IMR-90 (cell line): ENCODE measurements around the gene MICU1. TPM values are rescaled to one million over a fixed set of nuclear protein-coding genes. Genes with fewer than 3 reads are reported as not detected.

Source experiments
- ATAC-seq: fragments of 200-7000 bp; cut with Tn5 transposase; 2 replicates; pipeline ENCODE4 v1.9.1; 2020; ENCODE audit warnings: low read depth, mild to moderate bottlenecking, moderate library complexity
- BruUV-seq: library from RNA; stranded (reverse); fragments of 400-500 nt; replicated peaks from 2 replicates; lab custom pipeline; 2021; lab: Mats Ljungman, UMichigan
- CTCF ChIA-PET: fragments of 300-600 bp; formaldehyde crosslinking; extraction: SDS; loops from one replicate; lab custom pipeline; 2021; ENCODE audit warnings: antibody characterized with exemption; lab: Yijun Ruan, JAX
- POLR2A ChIA-PET: fragments of 300-600 bp; sonication (Branson Sonifier 250); formaldehyde crosslinking; loops from one replicate; lab custom pipeline; 2022; ENCODE audit warnings: antibody characterized with exemption; ENCODE audit not compliant: unreplicated experiment; lab: Charles Lee
- DNase-seq: peaks from one replicate; pipeline ENCODE4 v3.0.0; 2013
- H2AFZ ChIP-seq: replicated peaks from 2 replicates; pipeline ENCODE3; 2013; ENCODE audit warnings: low read length, mild to moderate bottlenecking; ENCODE audit not compliant: poor library complexity
- H2AK5ac ChIP-seq: 2 replicates; pipeline ENCODE4 v1.6.1; 2013; ENCODE audit warnings: low read depth, low read length, inconsistent platforms
- H2AK9ac ChIP-seq: replicated peaks from 2 replicates; pipeline ENCODE3; 2013; ENCODE audit warnings: mild to moderate bottlenecking, low read depth, low read length, moderate library complexity; ENCODE audit not compliant: poor library complexity
- H2BK120ac ChIP-seq: 2 replicates; pipeline ENCODE4 v1.6.1; 2013; ENCODE audit warnings: low read depth, low read length, inconsistent platforms
- H2BK15ac ChIP-seq: 3 replicates; pipeline ENCODE4 v1.6.1; 2013; ENCODE audit warnings: low read depth, low read length, inconsistent platforms
- H2BK20ac ChIP-seq: 2 replicates; pipeline ENCODE4 v1.6.1; 2013; ENCODE audit warnings: low read depth, mild to moderate bottlenecking, inconsistent platforms, low read length, moderate library complexity
- H2BK5ac ChIP-seq: 2 replicates; pipeline ENCODE4 v1.6.1; 2013; ENCODE audit warnings: mild to moderate bottlenecking, low read depth, low read length, inconsistent platforms; ENCODE audit not compliant: poor library complexity, severe bottlenecking
- H3K14ac ChIP-seq: replicated peaks from 2 replicates; pipeline ENCODE4 v1.6.1; 2013; ENCODE audit warnings: low read depth, low read length, inconsistent platforms
- H3K18ac ChIP-seq: 2 replicates; pipeline ENCODE4 v1.6.1; 2013; ENCODE audit warnings: low read depth, low read length, control low read depth
- H3K23ac ChIP-seq: 2 replicates; pipeline ENCODE4 v1.6.1; 2013; ENCODE audit warnings: low read depth, low read length, inconsistent platforms
- H3K27ac ChIP-seq: 2 replicates; pipeline ENCODE4 v1.5.1; 2013; ENCODE audit warnings: mild to moderate bottlenecking, control low read depth, low read length; ENCODE audit not compliant: insufficient read depth
- H3K27me3 ChIP-seq: 2 replicates; pipeline ENCODE4 v1.6.1; 2013; ENCODE audit warnings: low read length; ENCODE audit not compliant: control insufficient read depth, insufficient read depth
- H3K36me3 ChIP-seq: 2 replicates; pipeline ENCODE4 v1.6.1; 2013; ENCODE audit warnings: low read length, mixed read lengths; ENCODE audit not compliant: control insufficient read depth, insufficient read depth
- H3K4ac ChIP-seq: 2 replicates; pipeline ENCODE4 v1.6.1; 2013; ENCODE audit warnings: low read depth, low read length, inconsistent platforms
- H3K4me1 ChIP-seq: 2 replicates; pipeline ENCODE4 v1.6.1; 2013; ENCODE audit warnings: low read length, mixed read lengths; ENCODE audit not compliant: control insufficient read depth, insufficient read depth
- H3K4me2 ChIP-seq: 2 replicates; pipeline ENCODE4 v1.6.1; 2013; ENCODE audit warnings: low read depth, mild to moderate bottlenecking, control low read depth, low read length, moderate library complexity
- H3K4me3 ChIP-seq: 2 replicates; pipeline ENCODE4 v1.5.1; 2013; ENCODE audit warnings: low read depth, mild to moderate bottlenecking, control low read depth, low read length, moderate library complexity; ENCODE audit not compliant: insufficient read depth
- H3K56ac ChIP-seq: 2 replicates; pipeline ENCODE4 v1.6.1; 2013; ENCODE audit warnings: low read length, inconsistent platforms; ENCODE audit not compliant: insufficient read depth; ENCODE audit errors: extremely low read depth
- H3K79me1 ChIP-seq, 2 experiments: 2 replicates each; pipeline ENCODE4 v1.6.1; 2013; ENCODE audit warnings: low read length in 2 of 2, inconsistent platforms in 1 of 2, low read depth in 1 of 2
- H3K9ac ChIP-seq: 2 replicates; pipeline ENCODE4 v1.6.1; 2013; ENCODE audit warnings: low read depth, low read length, control low read depth
- H3K9me1 ChIP-seq: 2 replicates; pipeline ENCODE4 v1.6.1; 2013; ENCODE audit warnings: low read length, inconsistent platforms; ENCODE audit not compliant: insufficient read depth
- H3K9me3 ChIP-seq: 2 replicates; pipeline ENCODE4 v1.6.1; 2013; ENCODE audit warnings: low read length; ENCODE audit not compliant: control insufficient read depth, insufficient read depth
- H4K20me1 ChIP-seq: 2 replicates; pipeline ENCODE4 v1.6.1; 2013; ENCODE audit warnings: low read length, inconsistent platforms; ENCODE audit not compliant: insufficient read depth
- H4K5ac ChIP-seq: 2 replicates; pipeline ENCODE4 v1.6.1; 2013; ENCODE audit warnings: mild to moderate bottlenecking, low read depth, low read length, control low read depth
- H4K8ac ChIP-seq, 2 experiments: 2 replicates each; pipeline ENCODE4 v1.6.1; 2013; ENCODE audit warnings: low read depth in 2 of 2, low read length in 2 of 2, control low read depth in 1 of 2, inconsistent platforms in 1 of 2
- H4K91ac ChIP-seq: 2 replicates; pipeline ENCODE4 v1.6.1; 2013; ENCODE audit warnings: low read depth, low read length, inconsistent platforms; ENCODE audit not compliant: insufficient read depth
- CEBPB ChIP-seq: IDR thresholded peaks from 2 replicates; pipeline ENCODE4 v1.6.1; 2012; ENCODE audit warnings: low read depth, low read length, improper control_type of control experiment
- CHD1 ChIP-seq: IDR thresholded peaks from 2 replicates; pipeline ENCODE4 v1.6.1; 2012; ENCODE audit warnings: low read depth, low read length, improper control_type of control experiment
- FOS ChIP-seq: fragments of 150-350 bp; IDR thresholded peaks from 2 replicates; pipeline ENCODE4 v1.6.1; 2016; ENCODE audit warnings: low read depth, low read length
- MAFK ChIP-seq: IDR thresholded peaks from 2 replicates; pipeline ENCODE4 v1.6.1; 2012; ENCODE audit warnings: low read depth, low read length, improper control_type of control experiment
- NFE2L2 ChIP-seq: fragments of 150-350 bp; IDR thresholded peaks from 2 replicates; pipeline ENCODE4 v1.6.1; 2016; ENCODE audit warnings: low read depth, mild to moderate bottlenecking, low read length
- WGBS, 2 experiments: methylation state at CpG; one replicate each; pipeline versions ENCODE4 v1.1.5 to v1.1.7; 2013; ENCODE audit warnings: missing lambda C conversion rate in 2 of 2; ENCODE audit not compliant: insufficient read length in 1 of 2; ENCODE audit errors: extremely low coverage in 2 of 2; 5-methylcytosine and 5-hydroxymethylcytosine counted together
- dilution Hi-C: fragments of 300-500 bp; cut with HindIII; formaldehyde crosslinking; loops from one replicate; pipeline ENCODE4 v1.14.3; 2018; ENCODE audit warnings: low sequenced_read_pairs; ENCODE audit not compliant: unreplicated experiment
- in situ Hi-C: fragments of 300-500 bp; cut with MboI; formaldehyde crosslinking; loops from 3 replicates; pipeline ENCODE4 v1.14.3; 2019; ENCODE audit warnings: low sequenced_read_pairs, inconsistent platforms, mixed read lengths
- intact Hi-C: fragments of 100-400 bp; cut with micrococcal nuclease; formaldehyde crosslinking; loops from 2 replicates; pipeline ENCODE4 v1.10.0; 2022
- polyA plus RNA-seq, 3 experiments: library from polyadenylated mRNA; depleted of rRNA; stranded (reverse); fragments of >200 nt; gene quantifications; 2 replicates each; pipeline ENCODE4 v1.2.3, GENCODE V29; 2012; ENCODE audit warnings: low replicate concordance in 1 of 3
- total RNA-seq: library from RNA; depleted of rRNA; stranded (reverse); fragments of >200 nt; gene quantifications from 2 replicates; pipeline ENCODE4 v1.2.3, GENCODE V29; 2012

Gene MICU1
- total and polyA plus RNA-seq, 2 of the 4 experiments (the other 2 are of a cell fraction) = 43.6 to 44.7 TPM

DNA sequence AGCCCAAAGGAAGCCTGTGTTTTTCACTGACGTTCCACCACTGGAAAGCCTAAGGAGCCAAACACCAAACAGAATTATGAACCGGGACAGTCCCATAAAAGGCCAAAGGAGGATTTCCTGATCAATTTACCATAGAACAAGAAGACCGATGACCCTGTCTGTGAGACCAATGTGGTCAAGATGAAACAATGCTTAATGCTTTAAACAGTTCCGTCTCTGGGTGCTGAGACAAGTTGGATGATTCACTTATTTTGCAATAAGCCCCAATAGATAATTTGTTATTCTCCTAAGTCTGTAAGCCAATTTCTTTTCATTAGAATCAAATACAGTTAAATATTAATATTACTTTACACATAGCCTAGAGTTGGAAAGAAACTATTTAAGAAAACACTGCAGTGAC lies 134.9 kb downstream of the MICU1 start:
- no peaks in the 10 kb centered on the region for H3K27me3 ChIP-seq
- ChIA-PET CTCF (no interaction called here), POLR2A (no interaction called here)
- H2AFZ ChIP-seq = peak overlapping the region; percentile 44
- H2BK5ac ChIP-seq = peak overlapping the region; percentile 61
- H3K79me1 ChIP-seq = peaks cover 0 to 12% of the 10 kb centered on the region in 2 experiments; a peak in 3 of 4 replicates
- BruUV-seq = no TSS peak
- peak overlapping the region; percentile 54; the same call in 1 of the 2 replicates for H3K4ac ChIP-seq
- intact Hi-C loops (no loop called here), in situ Hi-C loops (no loop called here), dilution Hi-C loops (no loop called here)
- peaks cover 5% of the 10 kb centered on the region for H3K4me1 ChIP-seq
- DNase-seq (peak; percentile 73), ATAC-seq (peak; percentile 57)
- peak overlapping the region; percentile 6; the same call in 1 of the 2 replicates for H4K5ac ChIP-seq
- TF ChIP-seq FOS = peak; percentile 38; the same call in 1 of the 2 replicates
- TF ChIP-seq NFE2L2 = no peak
- TF ChIP-seq MAFK = no peak
- TF ChIP-seq CHD1 = no peak
- peak; percentile 87 for TF ChIP-seq CEBPB
- peak overlapping the region; percentile 65 for H3K23ac ChIP-seq
- peak overlapping the region; percentile 57 for H2BK20ac ChIP-seq
- H2AK9ac ChIP-seq = no peak overlapping the region
- peak overlapping the region; percentile 66; the same call in 1 of the 2 replicates for H3K4me2 ChIP-seq
- no peak overlapping the region for H3K4me3 ChIP-seq
- peak overlapping the region; percentile 56; the same call in 1 of the 2 replicates for H2BK120ac ChIP-seq
- H3K9ac ChIP-seq = no peak overlapping the region
- peak overlapping the region; percentile 1; the same call in 1 of the 2 replicates for H3K27ac ChIP-seq
- no peaks in the 10 kb centered on the region for H4K20me1 ChIP-seq
- H3K14ac ChIP-seq = peak overlapping the region; percentile 75
- peak overlapping the region; percentile 17; the same call in 1 of the 2 replicates for H2AK5ac ChIP-seq
- H3K56ac ChIP-seq = no peak overlapping the region
- peaks cover 8% of the 10 kb centered on the region; the same call in 1 of the 2 replicates for H3K9me1 ChIP-seq
- peak overlapping the region; percentile 36; the same call in 1 of the 2 replicates for H3K18ac ChIP-seq
- H2BK15ac ChIP-seq = peak overlapping the region; percentile 32; the same call in 1 of the 3 replicates
- H3K9me3 ChIP-seq = no peaks in the 10 kb centered on the region
- H4K91ac ChIP-seq = no peak overlapping the region; the same call in 1 of the 2 replicates
- WGBS, 2 experiments = no CpG with 5 or more reads among the region's 4 CpGs
- H4K8ac ChIP-seq = peak overlapping the region in 1 of 2 experiments; percentile 36; a peak in 1 of 4 replicates
- H3K36me3 ChIP-seq = no peaks in the 10 kb centered on the region
